ENCODE results near the gene TBC1D2. TPM values are rescaled to one million over a fixed set of nuclear protein-coding genes. Genes with fewer than 3 reads are reported as not detected.

The TBC1D2 gene
- total RNA-seq, 4 donors from 2014 or later = 42.4 to 57.4 (median 49.0) TPM

DNA sequence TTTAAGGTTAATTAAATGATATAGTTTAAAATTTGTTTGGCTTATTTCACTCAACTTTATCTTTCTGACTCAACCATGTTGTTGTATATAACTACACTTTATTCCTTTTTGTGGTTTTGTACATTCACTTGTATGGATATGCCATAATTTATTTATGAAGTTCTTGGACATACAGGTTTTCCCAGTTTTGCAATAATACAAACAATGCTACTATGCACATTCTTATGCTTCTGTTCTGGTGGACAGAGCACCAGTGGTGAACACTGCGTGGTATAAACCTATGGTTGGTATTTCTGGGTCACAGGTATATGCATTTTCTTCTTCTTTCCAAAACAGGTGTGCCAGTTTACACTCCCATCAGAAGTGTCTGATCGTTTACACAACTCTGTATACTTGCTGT lies 100.8 kb downstream of the TBC1D2 start:
- TF ChIP-seq EP300 (IDR thresholded peaks at IDR 0.05) (no peak), POLR2AphosphoS5 (IDR thresholded peaks at IDR 0.05) (no peak), POLR2A (IDR thresholded peaks at IDR 0.05) (no peak)
- TF ChIP-seq, protein P1, sequence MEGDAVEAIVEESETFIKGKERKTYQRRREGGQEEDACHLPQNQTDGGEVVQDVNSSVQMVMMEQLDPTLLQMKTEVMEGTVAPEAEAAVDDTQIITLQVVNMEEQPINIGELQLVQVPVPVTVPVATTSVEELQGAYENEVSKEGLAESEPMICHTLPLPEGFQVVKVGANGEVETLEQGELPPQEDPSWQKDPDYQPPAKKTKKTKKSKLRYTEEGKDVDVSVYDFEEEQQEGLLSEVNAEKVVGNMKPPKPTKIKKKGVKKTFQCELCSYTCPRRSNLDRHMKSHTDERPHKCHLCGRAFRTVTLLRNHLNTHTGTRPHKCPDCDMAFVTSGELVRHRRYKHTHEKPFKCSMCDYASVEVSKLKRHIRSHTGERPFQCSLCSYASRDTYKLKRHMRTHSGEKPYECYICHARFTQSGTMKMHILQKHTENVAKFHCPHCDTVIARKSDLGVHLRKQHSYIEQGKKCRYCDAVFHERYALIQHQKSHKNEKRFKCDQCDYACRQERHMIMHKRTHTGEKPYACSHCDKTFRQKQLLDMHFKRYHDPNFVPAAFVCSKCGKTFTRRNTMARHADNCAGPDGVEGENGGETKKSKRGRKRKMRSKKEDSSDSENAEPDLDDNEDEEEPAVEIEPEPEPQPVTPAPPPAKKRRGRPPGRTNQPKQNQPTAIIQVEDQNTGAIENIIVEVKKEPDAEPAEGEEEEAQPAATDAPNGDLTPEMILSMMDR (IDR thresholded peaks at IDR 0.05) = no peak
- DNase-seq (ENCODE audit: low spot score in 2 of 2) = no peak
- Histone ChIP-seq H3K36me3 (peaks cover 4% of the 10 kb centered on the region), H3K9me3 (no peaks in the 10 kb centered on the region), H3K4me3 (no peak overlapping the region), H3K27ac (no peak overlapping the region), H3K4me1 (peaks cover 6% of the 10 kb centered on the region), H3K27me3 (no peaks in the 10 kb centered on the region)
- WGBS = 70% methylated on average over 2 of the region's 2 CpGs

- Histone ChIP-seq H3K27ac (no peak overlapping the region), H3K36me3 (peaks cover 4% of the 10 kb centered on the region), H3K27me3 (no peaks in the 10 kb centered on the region), H3K4me1 (peaks cover 6% of the 10 kb centered on the region), H3K9me3 (no peaks in the 10 kb centered on the region), H3K4me3 (no peak overlapping the region)
- DNase-seq (ENCODE audit: low spot score in 2 of 2) = no peak
- TF ChIP-seq POLR2A (IDR thresholded peaks at IDR 0.05) (no peak), POLR2AphosphoS5 (IDR thresholded peaks at IDR 0.05) (no peak), EP300 (IDR thresholded peaks at IDR 0.05) (no peak)
- TF ChIP-seq, protein P1 (IDR thresholded peaks at IDR 0.05) = no peak
Observed at GRCh38 chr9:98152526-98152925, 102.9 kb downstream of the TBC1D2 start.

- H3K27me3 ChIP-seq = no peaks in the 10 kb centered on the region
- no peaks in the 10 kb centered on the region for H3K9me3 ChIP-seq
- no peaks in the 10 kb centered on the region for H3K36me3 ChIP-seq
- no peak overlapping the region for H3K27ac ChIP-seq
- WGBS = 87% methylated on average over 3 of the region's 3 CpGs
- peak in 1 of 2 donors; percentile 6 for DNase-seq (ENCODE audit: low spot score in 2 of 2)
- peaks cover 24% of the 10 kb centered on the region for H3K4me1 ChIP-seq
- no peak overlapping the region for H3K4me3 ChIP-seq
- TF ChIP-seq POLR2A (IDR thresholded peaks at IDR 0.05) (no peak), POLR2AphosphoS5 (IDR thresholded peaks at IDR 0.05) (no peak)
Observed at GRCh38 chr9:98150721-98151120, 104.7 kb downstream of the TBC1D2 start.

DNA sequence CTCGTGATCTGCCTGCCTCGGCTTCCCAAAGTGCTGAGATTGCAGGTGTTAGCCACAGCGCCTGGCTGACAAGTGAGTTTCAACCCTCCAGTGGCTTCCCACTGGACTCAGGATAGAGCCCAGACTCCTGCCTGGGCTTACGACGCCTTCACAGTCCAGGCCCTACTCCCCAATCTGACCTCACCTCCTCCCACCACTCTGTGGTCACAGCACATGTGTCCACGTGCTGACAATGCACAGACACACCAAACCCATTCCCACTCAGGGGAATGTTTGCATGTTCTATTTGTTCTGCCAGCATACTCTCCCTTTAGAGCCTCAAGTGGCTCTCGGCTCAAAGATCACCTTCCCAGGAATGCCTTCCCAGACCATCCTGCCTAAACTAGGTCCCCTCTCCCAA lies 105.3 kb downstream of the TBC1D2 start:
- Histone ChIP-seq H3K27ac (no peak overlapping the region), H3K9me3 (no peaks in the 10 kb centered on the region), H3K4me1 (peaks cover 25% of the 10 kb centered on the region), H3K27me3 (no peaks in the 10 kb centered on the region), H3K36me3 (no peaks in the 10 kb centered on the region), H3K4me3 (no peak overlapping the region)
- no peak for DNase-seq (ENCODE audit: low spot score in 2 of 2)
- TF ChIP-seq, protein P1 (IDR thresholded peaks at IDR 0.05) = no peak
- TF ChIP-seq POLR2AphosphoS5 (IDR thresholded peaks at IDR 0.05) = no peak
- no peak for TF ChIP-seq EP300 (IDR thresholded peaks at IDR 0.05)
- TF ChIP-seq POLR2A (IDR thresholded peaks at IDR 0.05) = no peak
- WGBS = 77% methylated on average over 7 of the region's 7 CpGs

DNA sequence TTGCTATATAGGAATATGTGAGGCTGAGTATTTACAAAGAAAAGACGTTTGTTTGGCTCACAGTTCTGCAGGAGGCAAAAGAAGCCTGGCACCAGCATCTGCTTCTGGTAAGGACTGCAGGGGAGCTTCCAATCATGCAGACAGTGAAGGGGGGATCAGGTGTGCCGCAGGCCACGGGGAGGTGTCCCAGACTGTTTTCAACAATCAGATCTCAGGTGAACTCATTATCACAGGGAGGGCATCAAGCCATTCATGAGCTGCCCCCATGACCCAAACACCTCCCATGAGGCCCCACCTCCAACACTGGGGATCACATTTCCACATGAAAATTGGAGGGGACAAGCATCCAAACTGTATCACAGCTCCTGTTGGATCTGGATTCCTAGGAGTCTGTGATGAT lies 106.0 kb downstream of the TBC1D2 start:
- no peaks in the 10 kb centered on the region for H3K36me3 ChIP-seq
- no peak overlapping the region for H3K27ac ChIP-seq
- DNase-seq (ENCODE audit: low spot score in 2 of 2) = no peak

More for the DNA sequence above, 106.0 kb downstream of the TBC1D2 start:
- no peaks in the 10 kb centered on the region for H3K27me3 ChIP-seq
- H3K4me3 ChIP-seq = no peak overlapping the region
- no peaks in the 10 kb centered on the region for H3K9me3 ChIP-seq
- no peak for TF ChIP-seq EP300 (IDR thresholded peaks at IDR 0.05)
- TF ChIP-seq, protein P1 (IDR thresholded peaks at IDR 0.05) = no peak
- TF ChIP-seq POLR2AphosphoS5 (IDR thresholded peaks at IDR 0.05) = no peak
- TF ChIP-seq POLR2A (IDR thresholded peaks at IDR 0.05) = no peak
- 64% methylated on average over 3 of the region's 3 CpGs for WGBS
- peaks cover 27% of the 10 kb centered on the region for H3K4me1 ChIP-seq

Other genes with a start within 250 kb of the TBC1D2 start
- 10 to 100 TPM; 35.0 to 49.6 (median 45.2) TPM for gene NANS, start 198.9 kb downstream of the TBC1D2 start, total RNA-seq
- 10 to 100 TPM; 15.8 to 22.9 (median 20.0) TPM for gene TRIM14, start 136.4 kb downstream of the TBC1D2 start, total RNA-seq
- gene CORO2A, start 63.0 kb downstream of the TBC1D2 start, total RNA-seq = 10 to 100 TPM; 17.5 to 25.0 (median 19.9) TPM